GM18870 (cell line): Measurements from ENCODE around the gene WDR76.
"Not testable (repeated sequence)": the region's sequence is repeated elsewhere in the genome, so short reads cannot be mapped to it uniquely, and the experiment has no call there.

Experiments used
- ATAC-seq: cut with Tn5 transposase; IDR thresholded peaks from one replicate; pipeline ENCODE4 v1.9.1; 2021; ENCODE audit warnings: moderate library complexity; ENCODE audit not compliant: unreplicated experiment

The WDR76 gene

GRCh38 chr15:43826508-43827341 is at the start of gene WDR76:
Gene WDR76, plus strand, starts transcription at chr15:43827002. Its CDS starts 31 bp downstream, at chr15:43827033.
- ATAC-seq = peak; percentile 35

GRCh38 chr15:43777267-43777914 is 49.4 kb upstream of the WDR76 start:
- peak; percentile 45 for ATAC-seq

DNA sequence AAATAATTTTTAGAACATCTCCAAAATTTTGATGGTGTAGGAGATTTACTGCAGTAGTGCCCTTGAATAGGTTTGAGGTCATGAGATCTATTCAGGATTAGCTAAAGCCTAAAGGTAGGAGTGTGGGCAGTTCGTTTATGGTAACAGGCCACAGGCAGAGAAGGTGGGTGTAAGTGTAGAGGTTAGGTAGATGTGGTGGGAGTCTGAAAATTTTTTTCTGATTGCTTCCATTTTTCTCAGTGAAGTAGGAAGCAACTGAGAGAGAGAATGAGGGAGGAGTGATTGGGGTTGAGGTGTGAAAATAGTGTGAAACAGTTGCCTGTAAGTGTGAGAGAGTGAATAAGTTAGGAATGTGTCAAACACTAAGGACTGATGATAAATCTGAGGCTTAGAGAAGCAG is 47.8 kb upstream of the WDR76 start:
- no peak for ATAC-seq

DNA sequence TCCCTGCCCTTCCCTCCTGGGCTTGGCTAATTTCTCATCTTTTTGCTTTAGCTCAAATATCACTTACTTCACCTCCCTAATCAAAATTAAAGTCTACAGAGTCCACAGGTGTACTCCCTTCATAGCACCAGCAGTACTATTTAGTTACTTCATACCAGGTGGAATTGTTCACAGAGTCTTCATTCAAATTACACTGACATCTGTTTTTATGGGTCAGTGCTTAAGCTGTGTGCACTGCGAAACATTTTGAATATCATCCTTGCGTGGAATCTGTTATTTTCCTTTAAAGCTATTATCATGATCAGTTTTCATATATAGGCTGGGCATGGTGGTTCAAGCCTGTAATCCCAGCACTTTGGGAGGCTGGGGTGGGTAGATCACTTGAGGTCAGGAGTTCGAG is 37.4 kb upstream of the WDR76 start:
- ATAC-seq = no peak

- peak; percentile 67 for ATAC-seq
Measured at GRCh38 chr15:43791993-43792760, 34.6 kb upstream of the WDR76 start, which contains the start of gene SERF2. Gene SERF2, plus strand, starts transcription at chr15:43792320. Its CDS starts 57 bp downstream, at chr15:43792377.

DNA sequence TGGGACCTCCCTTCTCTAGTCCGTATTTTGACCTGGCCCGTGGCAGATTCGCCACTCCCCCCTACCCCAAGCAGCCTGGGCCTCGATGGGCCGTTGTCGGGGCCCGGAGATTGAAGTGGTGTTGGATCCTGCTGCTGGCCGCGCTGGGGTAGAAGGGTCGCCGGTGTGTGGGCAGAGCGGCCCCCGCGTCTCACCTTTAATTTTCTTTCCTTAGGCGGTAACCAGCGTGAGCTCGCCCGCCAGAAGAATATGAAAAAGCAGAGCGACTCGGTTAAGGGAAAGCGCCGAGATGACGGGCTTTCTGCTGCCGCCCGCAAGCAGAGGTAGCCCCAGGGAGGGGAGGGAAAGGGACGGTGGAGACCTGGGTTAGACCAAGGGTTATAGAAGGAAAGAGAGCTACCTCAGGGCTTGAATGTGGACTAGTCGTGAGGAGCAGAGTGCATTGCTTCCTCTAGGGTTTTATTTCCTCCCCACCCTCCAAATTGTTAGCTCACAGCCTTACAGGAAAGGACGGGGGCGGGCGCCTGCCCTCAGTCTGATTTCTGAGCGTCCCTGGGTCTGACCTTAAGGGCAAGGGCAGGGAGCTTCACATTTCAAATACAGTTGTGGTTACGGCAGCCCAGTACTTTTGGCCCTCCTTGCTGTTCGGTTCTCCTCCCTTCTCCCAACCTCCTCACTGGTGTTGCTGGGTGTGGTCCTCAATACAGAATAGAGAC is 33.9 kb upstream of the WDR76 start:
- ATAC-seq = no peak

DNA sequence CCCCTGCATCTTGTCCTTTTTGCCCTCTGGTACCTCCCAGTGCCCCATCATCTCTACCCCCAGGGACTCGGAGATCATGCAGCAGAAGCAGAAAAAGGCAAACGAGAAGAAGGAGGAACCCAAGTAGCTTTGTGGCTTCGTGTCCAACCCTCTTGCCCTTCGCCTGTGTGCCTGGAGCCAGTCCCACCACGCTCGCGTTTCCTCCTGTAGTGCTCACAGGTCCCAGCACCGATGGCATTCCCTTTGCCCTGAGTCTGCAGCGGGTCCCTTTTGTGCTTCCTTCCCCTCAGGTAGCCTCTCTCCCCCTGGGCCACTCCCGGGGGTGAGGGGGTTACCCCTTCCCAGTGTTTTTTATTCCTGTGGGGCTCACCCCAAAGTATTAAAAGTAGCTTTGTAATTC is 33.2 kb upstream of the WDR76 start:
- no peak for ATAC-seq

GRCh38 chr15:43794269-43795037 is 32.3 kb upstream of the WDR76 start:
- no peak for ATAC-seq

DNA sequence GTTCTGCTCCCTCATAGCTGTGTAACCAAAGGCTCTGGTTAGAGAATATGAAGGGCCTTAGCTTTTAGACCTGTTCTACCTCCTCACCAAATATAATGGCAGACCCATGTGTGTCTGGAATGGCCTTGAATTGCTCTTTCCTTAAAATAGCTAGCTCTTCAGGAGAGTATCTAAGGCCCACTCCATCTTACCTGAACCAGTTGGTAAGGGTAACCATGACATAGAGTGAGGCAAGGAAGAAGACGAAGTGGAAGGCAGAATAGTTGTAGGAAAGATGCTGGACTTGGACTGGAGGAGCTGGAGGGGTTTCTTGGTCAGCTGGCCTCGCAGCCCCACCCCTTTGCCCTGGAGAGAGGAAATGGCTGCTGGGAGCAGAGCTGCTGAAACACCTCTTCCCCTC is 31.6 kb upstream of the WDR76 start:
- ATAC-seq = no peak

DNA sequence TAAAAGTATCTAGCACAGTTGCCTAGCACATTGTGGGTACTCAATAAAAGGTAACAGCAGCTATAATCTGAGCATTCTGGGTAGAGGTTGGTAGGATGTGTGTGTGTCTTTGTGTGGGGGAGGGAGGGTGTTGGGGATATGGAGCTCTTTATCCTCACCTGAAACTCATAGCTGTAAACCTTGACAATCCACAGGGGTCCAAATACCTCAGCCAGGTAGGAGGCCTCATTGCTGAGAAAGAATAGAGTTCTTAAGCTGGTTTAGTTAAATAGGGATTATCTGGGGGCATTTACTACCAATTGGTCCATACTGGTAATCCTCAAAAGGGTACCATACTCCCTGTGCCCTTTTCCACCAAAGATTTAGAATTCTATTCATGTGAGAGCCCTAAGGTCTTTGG is 30.8 kb upstream of the WDR76 start:
- ATAC-seq = no peak

GRCh38 chr15:43796566-43796965 is 30.2 kb upstream of the WDR76 start:
- ATAC-seq = no peak

- ATAC-seq = no peak
Measured at GRCh38 chr15:43799209-43799944, 27.4 kb upstream of the WDR76 start.

DNA sequence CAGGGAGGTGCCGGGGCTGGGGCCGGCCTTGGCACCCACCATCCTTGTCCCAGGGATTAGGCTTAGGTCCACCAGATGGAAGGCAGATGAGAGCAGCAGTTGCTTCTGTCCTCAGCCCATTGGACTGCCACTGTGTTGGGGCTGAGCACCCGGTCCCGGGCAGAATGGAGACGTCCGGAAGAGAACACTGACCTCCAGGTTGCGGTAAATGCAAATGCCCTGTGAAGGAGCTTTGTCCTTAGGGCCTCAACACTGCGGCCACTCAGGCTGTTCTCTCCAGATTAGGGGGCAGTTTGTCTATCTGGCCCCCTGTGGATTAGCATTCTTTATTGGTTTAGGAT is 26.9 kb upstream of the WDR76 start, which contains the start of gene SERINC4:
TSS of gene SERINC4 (minus strand) at position 276 of the 341 bp plus-strand sequence. CDS start at position 42, 234 bp downstream.
- ATAC-seq = no peak

DNA sequence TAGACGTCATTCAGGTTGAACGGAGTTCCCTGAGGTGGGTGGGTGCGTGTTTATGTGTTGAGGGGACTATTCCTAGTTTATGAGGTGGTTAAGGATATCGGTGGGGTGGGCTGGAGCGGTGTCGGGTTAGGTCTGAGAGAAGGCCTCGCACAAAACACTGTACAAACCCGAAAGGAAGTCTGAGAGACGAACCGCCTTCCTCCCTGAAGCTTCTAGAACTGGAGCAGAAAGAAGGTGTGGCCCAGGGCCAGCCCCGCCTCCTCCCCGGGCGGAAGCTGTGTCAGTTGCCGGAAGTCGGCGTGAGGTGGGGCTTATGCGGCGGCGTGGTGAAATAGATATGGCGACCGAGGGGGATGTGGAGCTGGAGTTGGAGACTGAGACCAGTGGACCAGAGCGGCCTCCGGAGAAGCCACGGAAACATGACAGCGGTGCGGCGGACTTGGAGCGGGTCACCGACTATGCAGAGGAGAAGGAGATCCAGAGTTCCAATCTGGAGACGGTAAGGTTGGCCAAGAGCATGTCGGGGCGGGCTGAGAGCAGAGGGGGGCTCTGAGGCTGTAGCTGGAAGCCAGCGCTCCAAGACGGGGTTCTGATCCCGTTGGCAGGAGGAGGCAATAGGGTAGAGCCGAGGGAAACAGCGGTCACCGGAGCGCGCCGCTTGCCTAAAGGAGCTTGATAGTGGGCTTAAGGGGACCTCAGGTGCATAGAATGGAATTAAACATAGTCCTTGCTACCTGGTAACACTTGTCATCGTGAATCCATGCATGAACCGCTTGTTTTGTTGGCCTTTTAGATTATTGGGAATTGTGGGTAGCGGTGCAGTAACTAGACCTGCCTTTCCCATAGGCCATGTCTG is 26.3 kb upstream of the WDR76 start, which contains the start of gene HYPK:
TSS of gene HYPK (plus strand) at position 314 of the 856 bp plus-strand sequence. CDS start at position 338, 24 bp downstream.
- peak; percentile 52 for ATAC-seq

DNA sequence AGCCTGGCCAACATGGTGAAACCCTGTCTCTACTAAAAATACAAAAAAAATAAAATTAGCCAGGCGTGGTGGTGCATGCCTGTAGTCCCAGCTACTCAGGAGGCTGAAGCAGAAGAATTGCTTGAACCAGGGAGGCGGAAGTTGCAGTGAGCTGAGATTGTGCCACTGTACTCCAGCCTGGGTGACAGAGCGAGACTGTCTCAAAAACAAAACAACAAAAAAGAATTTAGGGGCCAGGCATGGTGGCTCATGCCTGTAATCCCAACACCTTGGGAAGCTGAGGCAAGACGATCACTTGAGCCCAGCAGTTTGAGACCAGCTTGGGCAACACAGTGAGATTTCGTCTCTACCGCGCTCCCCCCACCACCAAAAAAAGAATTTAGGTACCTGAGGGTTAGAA is 24.1 kb upstream of the WDR76 start:
- ATAC-seq = not testable (repeated sequence)

- ATAC-seq = no peak
Measured at GRCh38 chr15:43808435-43808950, 18.3 kb upstream of the WDR76 start.

DNA sequence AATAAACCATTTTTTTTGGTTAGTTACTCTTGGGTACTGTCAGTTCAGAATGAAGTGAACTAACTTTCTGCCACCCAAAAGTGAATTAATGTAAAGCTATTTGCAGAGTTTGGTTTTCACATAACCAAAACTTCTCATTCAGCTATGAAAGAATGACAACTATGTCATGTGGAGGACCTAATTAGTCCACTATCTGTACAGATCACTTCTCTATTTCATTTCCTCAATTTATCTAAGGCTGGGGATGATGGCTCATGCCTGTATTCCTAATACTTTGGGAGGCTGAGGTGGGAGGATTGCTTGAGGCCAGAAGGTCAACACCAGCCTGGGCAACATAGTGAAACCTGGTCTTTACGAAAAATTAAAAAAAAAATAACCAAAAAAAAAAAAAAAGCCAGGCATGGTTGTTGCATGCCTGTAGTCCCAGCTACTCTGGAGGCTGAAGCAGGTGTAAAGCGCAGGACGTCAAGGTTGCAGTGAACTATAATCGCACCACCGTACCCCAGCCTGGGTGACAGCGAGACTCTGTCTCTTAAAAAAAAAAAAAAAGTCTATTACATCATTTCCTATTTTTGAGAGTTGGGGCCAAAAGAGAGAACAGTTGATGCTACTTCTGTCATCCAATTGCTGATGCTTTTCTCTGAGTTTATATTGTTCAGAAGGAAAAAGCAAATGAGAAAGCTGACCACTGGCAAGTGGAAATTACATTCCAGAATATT is 17.7 kb upstream of the WDR76 start:
- ATAC-seq = no peak
